ENCODE data around the gene LPA.

LPA gene

GRCh38 chr6:160509610-160510009 lies 154.5 kb downstream of the LPA start:
- no peak for DNase-seq

DNA sequence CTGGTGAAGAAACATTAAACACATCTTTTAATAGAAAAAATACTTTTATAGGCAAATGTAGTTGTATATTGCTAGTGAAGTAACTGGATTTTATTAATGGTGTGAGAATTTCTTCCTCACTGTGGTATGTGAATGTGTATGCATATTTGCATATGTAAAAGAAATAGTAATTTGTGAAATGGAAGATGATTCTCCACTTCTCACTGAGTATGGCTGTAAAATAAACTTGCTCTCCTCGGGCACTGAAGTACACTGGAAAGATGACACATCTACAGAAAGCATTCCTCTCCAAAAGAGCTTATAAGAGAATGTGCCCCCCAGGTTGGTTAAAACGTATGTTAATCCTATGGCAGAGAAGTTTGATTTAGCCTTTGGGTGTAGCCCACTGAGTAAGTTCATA lies 155.5 kb downstream of the LPA start:
- DNase-seq: no peak

DNA sequence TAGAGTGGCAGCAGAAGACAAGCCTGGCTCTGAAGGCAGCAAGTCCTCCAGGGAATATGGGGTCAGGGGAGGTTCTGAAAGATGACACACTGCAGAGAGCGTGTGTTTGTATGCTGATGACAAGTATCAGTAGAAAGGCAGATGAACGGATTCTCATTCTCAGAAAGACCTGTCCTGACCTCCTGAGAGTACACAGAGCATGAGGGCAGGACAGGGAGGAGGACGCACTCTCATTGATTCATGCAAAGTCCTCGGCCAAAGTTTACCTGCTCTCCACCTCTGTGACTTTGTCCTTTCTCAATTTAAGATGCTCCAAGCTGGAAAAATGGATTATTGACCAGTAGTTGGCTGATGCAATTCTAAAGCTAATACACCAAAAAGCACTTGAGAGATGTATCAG lies 156.7 kb downstream of the LPA start:
- no peak for DNase-seq

DNA sequence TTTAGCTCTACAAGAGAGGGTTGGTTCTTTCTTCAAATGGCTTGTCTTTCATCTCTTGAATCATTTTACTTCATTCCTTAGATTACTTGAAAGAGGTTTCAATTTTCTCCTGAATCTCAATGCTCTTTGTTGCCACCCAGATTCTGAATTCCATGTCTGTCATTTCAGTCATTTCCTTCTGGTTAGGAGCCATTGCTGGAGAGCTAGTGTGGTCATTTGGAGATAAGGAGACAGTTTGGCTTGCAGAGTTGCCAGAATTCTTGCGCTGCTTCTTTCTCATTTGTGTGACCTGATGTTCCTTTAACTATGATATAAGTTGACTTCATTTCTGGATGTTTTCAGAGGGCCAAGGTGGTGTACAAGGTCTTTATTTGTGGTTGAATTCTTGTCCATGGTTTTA lies 158.1 kb downstream of the LPA start:
- DNase-seq: no peak

DNA sequence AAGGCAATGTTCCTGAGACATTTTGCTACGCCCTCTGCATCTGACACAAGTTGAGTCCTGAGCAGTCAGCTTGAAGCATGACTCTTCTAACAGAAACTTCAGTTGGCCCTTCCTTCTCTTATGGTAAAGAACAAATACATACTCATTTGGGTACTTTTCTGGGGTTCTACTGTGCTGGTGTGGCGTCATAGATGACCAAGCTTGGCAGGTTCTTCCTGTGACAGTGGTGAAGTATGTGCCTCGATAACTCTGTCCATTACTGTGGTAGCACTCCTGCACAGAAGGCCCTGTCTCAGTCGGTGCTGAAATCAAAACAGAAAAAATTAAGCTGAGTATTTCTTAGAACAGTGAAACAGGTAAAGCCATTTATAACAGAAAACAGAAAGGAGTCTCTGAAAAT lies 163.4 kb downstream of the LPA start:
- no peak for DNase-seq

DNA sequence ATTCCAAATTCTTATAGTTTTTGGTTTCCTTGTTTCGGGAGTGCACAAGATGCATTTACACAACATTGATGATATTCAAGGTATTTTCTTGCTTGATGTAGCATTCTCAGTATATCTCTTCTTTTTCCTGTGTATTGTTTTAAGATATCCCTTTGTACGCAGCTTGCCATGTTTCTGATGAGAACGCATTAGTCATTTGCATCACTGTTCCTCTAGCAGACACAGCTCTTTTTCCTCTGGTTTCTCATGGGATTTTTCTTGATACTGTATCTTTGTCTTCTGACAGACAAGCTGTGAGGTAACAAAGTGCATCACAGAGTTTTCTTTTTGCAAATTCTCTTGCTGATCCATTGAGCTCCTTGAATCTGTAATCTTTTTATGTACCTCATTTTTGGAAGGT lies 169.5 kb downstream of the LPA start:
- no peak for DNase-seq

- no peak for DNase-seq
Observed at GRCh38 chr6:160489091-160489490, 175.0 kb downstream of the LPA start.

DNA sequence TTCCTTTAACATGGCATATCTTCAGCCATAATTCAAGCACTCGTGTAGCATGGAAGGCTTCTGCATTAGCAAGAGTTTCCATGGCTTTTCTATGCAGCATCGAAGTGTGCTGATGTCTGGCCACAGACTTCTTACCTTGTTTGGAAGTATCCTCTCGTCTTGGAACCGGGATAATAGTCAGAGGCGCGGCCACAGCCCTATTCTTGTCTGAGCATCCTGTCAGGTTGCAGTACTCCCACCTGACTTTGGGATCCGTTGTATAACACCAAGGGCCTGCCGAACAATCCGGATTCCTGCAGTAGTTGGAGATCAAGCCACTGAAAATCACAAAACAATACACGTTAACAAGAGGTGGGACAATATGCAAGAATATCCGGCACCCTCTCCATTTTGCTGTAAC lies 177.0 kb downstream of the LPA start:
- DNase-seq: no peak

All from NCI-H345 (cell line).